Measurements from ENCODE around the gene TULP1.
"Not testable (repeated sequence)": the region's sequence is repeated elsewhere in the genome, so short reads cannot be mapped to it uniquely, and the experiment has no call there.

The TULP1 gene

GRCh38 chr6:35519313-35520015 is 6.8 kb upstream of the TULP1 start:
- DNase-seq, result no peak

DNA sequence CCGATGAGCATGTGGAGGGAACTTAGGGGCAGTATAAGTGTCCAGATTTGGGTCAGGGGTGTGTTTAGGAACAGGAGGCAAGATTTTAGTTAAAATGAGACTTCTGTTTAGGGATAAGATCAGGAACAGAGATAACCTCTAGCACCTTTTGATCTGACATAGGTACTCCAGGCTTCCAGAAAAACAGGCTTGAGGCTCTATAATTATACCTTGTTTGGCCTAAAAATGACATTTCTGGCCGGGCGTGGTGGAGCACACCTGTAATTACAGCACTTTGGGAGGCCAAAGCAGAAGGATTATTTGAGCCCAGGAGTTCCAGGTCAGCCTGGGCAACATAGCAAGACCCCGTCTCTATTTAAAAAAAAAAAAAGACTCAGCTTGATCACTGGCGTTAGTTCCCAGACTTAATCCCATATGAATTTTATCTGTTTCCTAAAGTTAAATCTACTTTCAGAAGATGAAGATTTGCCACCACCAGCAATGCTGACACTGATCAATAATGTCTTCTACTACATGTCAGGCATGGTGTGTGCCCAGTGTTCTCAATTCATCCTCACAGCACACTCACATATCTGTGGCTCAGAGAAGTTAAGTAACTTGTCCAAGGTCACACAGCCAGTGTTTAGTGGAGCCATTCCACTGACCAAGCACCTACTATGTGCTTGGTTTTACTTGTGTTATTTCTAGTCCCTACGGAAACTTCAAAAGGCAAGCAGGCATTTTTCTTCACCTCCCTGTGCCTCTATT is 6.0 kb upstream of the TULP1 start:
- DNase-seq, result no peak

GRCh38 chr6:35517978-35518377 is 5.3 kb upstream of the TULP1 start:
- DNase-seq, result not testable (repeated sequence)

GRCh38 chr6:35516712-35517111 is 4.0 kb upstream of the TULP1 start:
- no peak for DNase-seq

DNA sequence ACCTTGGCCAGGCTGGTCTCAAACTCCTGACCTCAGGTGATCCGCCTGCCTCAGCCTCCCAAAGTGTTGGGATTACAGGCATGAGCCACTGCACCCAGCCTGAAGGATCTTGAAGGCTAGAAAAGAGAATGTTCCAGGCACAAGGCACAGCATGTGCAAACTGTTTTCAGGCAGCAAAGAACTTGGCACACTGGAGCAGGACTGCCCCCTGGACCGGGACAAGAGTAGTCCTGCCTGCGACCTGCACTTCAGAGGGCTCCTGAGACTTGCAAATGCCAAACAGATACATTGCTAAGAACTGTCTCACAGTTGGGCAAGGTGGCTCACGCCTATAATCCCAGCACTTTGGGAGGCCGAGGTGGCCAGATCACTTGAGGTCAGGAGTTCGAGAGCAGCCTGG is 3.2 kb upstream of the TULP1 start:
- DNase-seq, result not testable (repeated sequence)

GRCh38 chr6:35514587-35514986 is 1.9 kb upstream of the TULP1 start:
- DNase-seq, result no peak

DNA sequence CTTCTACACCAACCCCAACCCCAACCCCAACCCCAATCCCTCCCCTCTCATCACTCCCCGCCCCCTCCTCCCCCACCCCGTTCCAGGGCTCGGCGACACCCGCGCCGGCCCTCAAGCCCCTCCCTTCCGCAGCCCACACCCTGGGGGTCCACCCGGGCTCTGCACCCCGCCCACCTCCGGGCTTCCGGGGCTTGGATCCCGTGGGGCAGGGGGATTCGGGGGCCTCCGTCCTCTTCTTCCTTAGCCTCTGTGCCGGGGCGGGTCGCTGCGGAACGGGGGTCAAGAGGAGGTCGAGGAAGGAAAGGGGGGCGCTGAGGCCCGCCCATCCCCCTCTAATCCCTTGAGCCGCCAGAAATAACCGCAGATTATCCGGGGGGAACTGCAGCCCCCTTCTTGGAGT is 690 bp downstream of the TULP1 start:
- no peak for DNase-seq

- no peak for DNase-seq
These were observed 1.1 kb downstream of the TULP1 start for GRCh38 chr6:35511562-35511941.

- no peak for DNase-seq
These were observed 1.7 kb downstream of the TULP1 start for GRCh38 chr6:35510916-35511561.

- no peak for DNase-seq
These were observed 4.2 kb downstream of the TULP1 start for GRCh38 chr6:35508542-35508941.

GRCh38 chr6:35508027-35508426 is 4.7 kb downstream of the TULP1 start:
- DNase-seq, result no peak

DNA sequence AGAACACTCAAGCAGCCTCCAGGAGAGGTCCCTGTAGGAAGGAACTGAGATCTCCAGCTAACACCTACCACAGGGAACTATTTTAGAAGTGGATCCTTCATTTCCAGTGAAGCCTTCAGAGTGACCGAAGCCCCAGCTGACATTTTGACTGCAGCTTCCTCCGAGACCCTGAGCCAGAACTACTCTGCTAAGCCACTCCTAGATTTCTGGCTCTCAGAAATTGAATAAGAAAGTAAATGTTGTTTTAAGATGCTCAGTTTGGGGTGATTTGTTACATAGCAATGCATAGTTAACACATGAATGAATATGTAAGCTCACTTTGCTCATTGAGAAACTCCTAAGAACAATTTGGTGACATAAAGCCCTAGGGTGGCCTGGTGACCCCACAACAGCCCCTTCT is 5.5 kb downstream of the TULP1 start:
- DNase-seq, result no peak

- DNase-seq, result no peak
These were observed 6.2 kb downstream of the TULP1 start for GRCh38 chr6:35506536-35506935.

DNA sequence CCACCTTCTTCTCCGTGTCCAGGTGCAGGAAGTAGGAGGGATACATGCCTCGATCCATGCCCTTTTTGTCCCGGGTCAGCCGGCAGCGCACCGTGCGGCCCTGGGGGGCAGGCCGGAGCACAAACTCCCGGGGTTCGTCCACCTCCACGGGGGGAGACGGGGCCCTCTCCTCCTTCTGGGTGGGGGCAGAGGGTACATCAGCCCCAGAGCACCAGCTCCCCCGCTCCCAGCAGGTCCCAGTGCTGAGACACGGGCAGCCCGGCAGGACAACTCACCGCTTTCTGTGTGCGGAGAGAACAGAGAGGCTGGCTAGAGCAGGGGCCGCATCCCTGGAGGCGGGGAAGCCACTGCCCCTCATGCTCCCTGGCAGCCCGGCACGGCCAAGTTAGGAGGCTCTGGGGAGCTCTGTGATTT is 6.7 kb downstream of the TULP1 start:
- DNase-seq, result no peak

- no peak for DNase-seq
These were observed 9.2 kb downstream of the TULP1 start for GRCh38 chr6:35503534-35503933.

DNA sequence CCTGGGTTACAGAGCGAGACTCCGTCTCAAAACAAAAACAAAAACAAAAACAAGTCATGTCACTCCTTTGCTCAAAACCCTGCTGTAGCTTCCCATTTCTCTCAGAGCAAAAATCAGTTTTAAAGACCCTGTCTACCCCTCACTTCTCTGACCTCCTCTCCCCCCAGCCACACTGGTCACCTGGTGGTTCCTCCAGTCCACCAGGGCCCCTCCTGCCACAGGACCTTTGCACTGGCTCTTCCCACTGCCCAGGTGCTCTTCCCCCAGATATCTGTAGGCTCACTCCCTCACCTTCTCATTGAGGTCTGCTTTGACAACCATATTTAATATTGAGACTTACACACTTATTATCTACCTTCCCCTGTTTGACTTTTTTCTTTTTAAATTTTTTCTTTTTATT is 10.9 kb downstream of the TULP1 start:
- no peak for DNase-seq

- no peak for DNase-seq
These were observed 11.9 kb downstream of the TULP1 start for GRCh38 chr6:35500782-35501181.

- no peak for DNase-seq
These were observed 13.3 kb downstream of the TULP1 start for GRCh38 chr6:35499372-35499771.

GRCh38 chr6:35498422-35499067 is 14.2 kb downstream of the TULP1 start:
- DNase-seq, result no peak

- no peak for DNase-seq
These were observed 14.9 kb downstream of the TULP1 start for GRCh38 chr6:35497571-35498421.

GRCh38 chr6:35496841-35497570 is 15.7 kb downstream of the TULP1 start, which contains the start of gene TEAD3:
TSS of gene TEAD3 (minus strand) at chr6:35497079.
- DNase-seq, result peak; percentile 9

All from midbrain (tissue), 1 donor.